ENCODE measurements around the gene EIF2A. TPM values are rescaled to one million over a fixed set of nuclear protein-coding genes. Genes with fewer than 3 reads are reported as not detected.
A peak's percentile ranks its signal among the peaks of the same experiment; 100 is the strongest.
"Not testable (repeated sequence)": the region's sequence is repeated elsewhere in the genome, so short reads cannot be mapped to it uniquely, and the experiment has no call there.

The EIF2A gene
- 34.1 TPM for polyA plus RNA-seq

- H3K4me3 Mint-ChIP-seq = peak within 1 kb of the TSS; percentile 94 to 97 (median 96)
- H3K4me1 Mint-ChIP-seq = peaks cover 28 to 43% (median 42%) of the 10 kb centered on the region in 3 donors
- H3K27me3 Mint-ChIP-seq = no peaks in the 10 kb centered on the region
- H3K27ac Mint-ChIP-seq = peak within 1 kb of the TSS; percentile 97 to 98 (median 97)
- H3K36me3 Mint-ChIP-seq = no peaks in the 10 kb centered on the region
- no peaks in the 10 kb centered on the region for H3K9me3 Mint-ChIP-seq
Observed at GRCh38 chr3:150546226-150547044, at the start of gene EIF2A, which contains the start of gene SERP1. Gene EIF2A, plus strand, starts transcription at chr3:150546787. Its CDS starts 16 bp downstream, at chr3:150546803. Gene SERP1, minus strand, starts transcription at chr3:150546496. Its CDS starts 361 bp downstream, at chr3:150546135.

- H3K9me3 Mint-ChIP-seq = peaks cover 5 to 12% (median 11%) of the 10 kb centered on the region in 3 donors
- H3K27ac Mint-ChIP-seq = no peak overlapping the region
- peaks cover 3% of the 10 kb centered on the region for H3K36me3 Mint-ChIP-seq
Observed at GRCh38 chr3:150497956-150498355, 48.6 kb upstream of the EIF2A start.

GRCh38 chr3:150500960-150501359 is 45.6 kb upstream of the EIF2A start:
- H3K27ac Mint-ChIP-seq, H3K4me1 Mint-ChIP-seq, H3K36me3 Mint-ChIP-seq, H3K27me3 Mint-ChIP-seq, H3K4me3 Mint-ChIP-seq: not testable (repeated sequence)
- H3K9me3 Mint-ChIP-seq = peaks cover 5 to 12% (median 12%) of the 10 kb centered on the region in 3 donors

More at GRCh38 chr3:150497956-150498355, 48.6 kb upstream of the EIF2A start:
- no peak overlapping the region for H3K4me3 Mint-ChIP-seq
- peaks cover 2% of the 10 kb centered on the region for H3K27me3 Mint-ChIP-seq
- peaks cover 0 to 2% (median 0%) of the 10 kb centered on the region in 3 donors for H3K4me1 Mint-ChIP-seq

- H3K36me3 Mint-ChIP-seq = peaks cover 3% of the 10 kb centered on the region
- H3K27me3 Mint-ChIP-seq = peaks cover 16% of the 10 kb centered on the region
- no peak overlapping the region for H3K27ac Mint-ChIP-seq
- H3K4me1 Mint-ChIP-seq = no peaks in the 10 kb centered on the region
- peaks cover 7 to 18% (median 12%) of the 10 kb centered on the region in 3 donors for H3K9me3 Mint-ChIP-seq
- no peak overlapping the region for H3K4me3 Mint-ChIP-seq
Observed at GRCh38 chr3:150503402-150504099, 43.0 kb upstream of the EIF2A start.

- H3K4me1 Mint-ChIP-seq = no peaks in the 10 kb centered on the region
- peaks cover 3% of the 10 kb centered on the region for H3K36me3 Mint-ChIP-seq
- H3K4me3 Mint-ChIP-seq = no peak overlapping the region
- H3K9me3 Mint-ChIP-seq = peaks cover 7 to 20% (median 12%) of the 10 kb centered on the region in 3 donors
- peaks cover 16% of the 10 kb centered on the region for H3K27me3 Mint-ChIP-seq
- no peak overlapping the region for H3K27ac Mint-ChIP-seq
Observed at GRCh38 chr3:150504483-150504882, 42.1 kb upstream of the EIF2A start.

- Mint-ChIP-seq H3K27ac (no peak overlapping the region), H3K9me3 (peaks cover 0 to 9% (median 1%) of the 10 kb centered on the region in 3 donors), H3K4me3 (no peak overlapping the region), H3K27me3 (peaks cover 19% of the 10 kb centered on the region), H3K36me3 (no peaks in the 10 kb centered on the region), H3K4me1 (no peaks in the 10 kb centered on the region)
Observed at GRCh38 chr3:150508401-150508800, 38.2 kb upstream of the EIF2A start.

- Mint-ChIP-seq H3K27ac (no peak overlapping the region), H3K4me3 (no peak overlapping the region), H3K9me3 (peaks cover 0 to 8% (median 1%) of the 10 kb centered on the region in 3 donors), H3K4me1 (no peaks in the 10 kb centered on the region), H3K27me3 (peaks cover 17% of the 10 kb centered on the region), H3K36me3 (no peaks in the 10 kb centered on the region)
Observed at GRCh38 chr3:150509780-150510179, 36.8 kb upstream of the EIF2A start.

- H3K4me3 Mint-ChIP-seq = peak overlapping the region in 1 of 4 donors; percentile 10
- peaks cover 1 to 12% (median 4%) of the 10 kb centered on the region in 3 donors for H3K9me3 Mint-ChIP-seq
- no peaks in the 10 kb centered on the region for H3K36me3 Mint-ChIP-seq
- no peak overlapping the region for H3K27ac Mint-ChIP-seq
- peaks cover 0 to 2% (median 0%) of the 10 kb centered on the region in 3 donors for H3K4me1 Mint-ChIP-seq
- peaks cover 13% of the 10 kb centered on the region for H3K27me3 Mint-ChIP-seq
Observed at GRCh38 chr3:150511122-150511821, 35.3 kb upstream of the EIF2A start.

- Mint-ChIP-seq H3K27me3 (peaks cover 5% of the 10 kb centered on the region), H3K9me3 (peaks cover 6 to 17% (median 9%) of the 10 kb centered on the region in 3 donors), H3K4me1 (peaks cover 0 to 4% (median 0%) of the 10 kb centered on the region in 3 donors), H3K4me3 (no peak overlapping the region), H3K27ac (no peak overlapping the region), H3K36me3 (no peaks in the 10 kb centered on the region)
Observed at GRCh38 chr3:150515210-150515609, 31.4 kb upstream of the EIF2A start.

GRCh38 chr3:150519026-150519425 is 27.6 kb upstream of the EIF2A start:
- H3K9me3 Mint-ChIP-seq = peaks cover 6 to 17% (median 9%) of the 10 kb centered on the region in 3 donors
- H3K27me3 Mint-ChIP-seq = no peaks in the 10 kb centered on the region
- no peak overlapping the region for H3K4me3 Mint-ChIP-seq
- H3K4me1 Mint-ChIP-seq = peaks cover 0 to 4% (median 0%) of the 10 kb centered on the region in 3 donors
- H3K36me3 Mint-ChIP-seq = no peaks in the 10 kb centered on the region
- no peak overlapping the region for H3K27ac Mint-ChIP-seq

GRCh38 chr3:150520408-150520807 is 26.2 kb upstream of the EIF2A start:
- H3K9me3 Mint-ChIP-seq = peaks cover 6 to 17% (median 8%) of the 10 kb centered on the region in 3 donors

GRCh38 chr3:150521463-150521862 is 25.1 kb upstream of the EIF2A start:
- peaks cover 0 to 2% (median 0%) of the 10 kb centered on the region in 3 donors for H3K4me1 Mint-ChIP-seq
- H3K27me3 Mint-ChIP-seq = no peaks in the 10 kb centered on the region
- peaks cover 5 to 13% (median 6%) of the 10 kb centered on the region in 3 donors for H3K9me3 Mint-ChIP-seq
- no peaks in the 10 kb centered on the region for H3K36me3 Mint-ChIP-seq
- no peak overlapping the region for H3K4me3 Mint-ChIP-seq
- H3K27ac Mint-ChIP-seq = no peak overlapping the region

More at GRCh38 chr3:150520408-150520807, 26.2 kb upstream of the EIF2A start:
- no peak overlapping the region for H3K4me3 Mint-ChIP-seq
- no peaks in the 10 kb centered on the region for H3K27me3 Mint-ChIP-seq
- no peak overlapping the region for H3K27ac Mint-ChIP-seq
- H3K36me3 Mint-ChIP-seq = no peaks in the 10 kb centered on the region
- peaks cover 0 to 2% (median 0%) of the 10 kb centered on the region in 3 donors for H3K4me1 Mint-ChIP-seq

GRCh38 chr3:150523538-150523937 is 23.0 kb upstream of the EIF2A start:
- H3K27ac Mint-ChIP-seq = no peak overlapping the region
- no peaks in the 10 kb centered on the region for H3K9me3 Mint-ChIP-seq
- no peaks in the 10 kb centered on the region for H3K36me3 Mint-ChIP-seq
- peaks cover 0 to 2% (median 0%) of the 10 kb centered on the region in 3 donors for H3K4me1 Mint-ChIP-seq
- H3K27me3 Mint-ChIP-seq = no peaks in the 10 kb centered on the region
- no peak overlapping the region for H3K4me3 Mint-ChIP-seq

- H3K27me3 Mint-ChIP-seq = no peaks in the 10 kb centered on the region
- no peak overlapping the region for H3K4me3 Mint-ChIP-seq
- H3K9me3 Mint-ChIP-seq = no peaks in the 10 kb centered on the region
- no peak overlapping the region for H3K27ac Mint-ChIP-seq
- no peaks in the 10 kb centered on the region for H3K36me3 Mint-ChIP-seq
- no peaks in the 10 kb centered on the region for H3K4me1 Mint-ChIP-seq
Observed at GRCh38 chr3:150527464-150528255, 18.9 kb upstream of the EIF2A start.

Data from IgD-negative memory B cell (primary cell).